DMS114 treated with DMSO at 0.1 percent for 48 hours (cell line): ENCODE results near the gene LECT2.

ENCODE experiments used
- DNase-seq: peaks from one replicate; lab custom pipeline; 2025; ENCODE audit not compliant: unreplicated experiment; lab: John Stamatoyannopoulos, UW

LECT2 gene

DNA sequence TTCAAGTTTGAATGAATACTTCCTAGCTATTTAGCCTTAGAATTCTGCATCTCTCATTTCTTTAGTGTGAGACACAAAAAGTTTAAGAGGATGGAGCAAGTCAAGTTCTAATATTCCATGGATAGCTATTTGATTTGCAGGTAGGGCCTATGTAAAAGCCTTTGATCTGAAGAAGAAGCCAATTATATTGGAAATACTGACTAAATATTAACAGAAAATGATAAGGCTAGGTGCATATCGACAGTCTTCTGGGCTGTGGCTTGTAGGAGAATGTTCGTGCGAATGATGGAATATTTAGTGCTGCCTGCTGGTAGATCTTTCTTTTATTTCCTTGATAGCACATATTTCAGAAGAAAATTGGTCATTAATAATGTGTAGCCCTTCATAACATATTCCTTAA is at the start of gene LECT2:
TSS of gene LECT2 (minus strand) at position 85 of the 400 bp plus-strand sequence. CDS start 150 bp downstream, outside the sequence.
- DNase-seq, result no peak

GRCh38 chr5:136004436-136004835 is 49.7 kb upstream of the LECT2 start:
- DNase-seq, result no peak

DNA sequence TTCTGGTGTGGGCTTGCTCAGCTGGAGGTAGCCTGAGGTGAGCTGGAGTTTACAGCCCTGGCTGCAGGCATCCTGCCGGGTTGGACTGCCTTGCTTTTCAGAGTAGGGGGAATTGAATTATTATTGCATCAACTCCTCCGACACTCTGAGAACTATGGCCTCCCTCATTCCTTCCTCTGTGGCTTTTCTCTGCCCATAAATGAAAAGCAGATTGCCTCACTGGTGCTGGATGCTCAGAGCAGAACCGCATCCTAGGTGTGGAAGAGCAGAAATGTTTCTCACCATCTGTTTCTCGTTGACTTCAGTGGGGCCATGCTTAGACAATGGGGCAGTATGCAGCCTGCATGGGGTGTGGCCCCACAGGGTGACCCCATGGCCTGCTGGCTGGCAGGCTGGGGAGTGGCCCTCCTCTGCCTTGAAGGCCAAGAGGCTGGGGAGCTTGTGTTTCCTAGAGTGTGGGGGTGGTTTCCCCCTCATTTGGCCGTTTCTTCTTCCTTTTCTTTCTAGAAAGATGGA is 46.7 kb upstream of the LECT2 start:
- DNase-seq, result no peak

GRCh38 chr5:136000932-136001331 is 46.1 kb upstream of the LECT2 start:
- no peak for DNase-seq

DNA sequence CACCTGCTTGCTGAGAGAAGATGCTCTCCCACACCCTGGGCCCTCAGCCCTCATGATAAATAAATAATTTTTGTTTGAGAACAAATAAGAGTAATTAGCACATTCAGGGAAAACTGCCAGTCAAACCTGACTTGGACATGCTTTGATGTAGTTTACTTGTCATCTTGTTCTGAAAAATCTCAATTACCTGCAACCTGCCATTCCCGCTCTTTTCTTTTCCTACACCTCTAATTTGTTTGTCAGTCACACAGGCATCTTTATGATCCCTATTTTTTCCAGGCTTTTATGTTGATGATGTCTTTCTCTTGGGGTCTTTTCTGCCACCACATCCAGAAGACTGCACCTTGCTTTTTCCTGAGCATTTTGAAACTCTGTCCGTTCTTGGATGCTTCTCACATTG is 45.4 kb upstream of the LECT2 start:
- DNase-seq, result no peak

- DNase-seq, result no peak
Measured at GRCh38 chr5:135999406-136000139, 44.8 kb upstream of the LECT2 start.

DNA sequence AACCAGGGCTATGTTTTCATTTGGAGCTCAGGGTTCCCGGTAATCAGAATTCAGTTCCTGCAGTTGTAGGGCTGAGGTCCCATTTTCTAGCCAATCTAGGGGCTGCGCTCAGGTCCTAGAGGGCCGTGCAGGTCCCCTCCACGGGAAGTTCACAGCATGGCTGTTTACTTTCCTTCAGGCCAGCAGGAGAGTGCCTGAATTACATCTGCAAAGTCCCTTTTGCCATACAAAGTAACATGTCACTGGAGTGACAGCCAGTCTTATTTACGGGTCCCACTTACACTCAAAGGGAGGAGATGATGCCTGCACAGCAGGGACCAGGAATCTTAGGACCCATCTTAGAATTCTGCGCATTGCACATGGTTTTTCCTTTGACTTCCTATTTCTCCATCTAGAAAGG is 44.1 kb upstream of the LECT2 start:
- no peak for DNase-seq

DNA sequence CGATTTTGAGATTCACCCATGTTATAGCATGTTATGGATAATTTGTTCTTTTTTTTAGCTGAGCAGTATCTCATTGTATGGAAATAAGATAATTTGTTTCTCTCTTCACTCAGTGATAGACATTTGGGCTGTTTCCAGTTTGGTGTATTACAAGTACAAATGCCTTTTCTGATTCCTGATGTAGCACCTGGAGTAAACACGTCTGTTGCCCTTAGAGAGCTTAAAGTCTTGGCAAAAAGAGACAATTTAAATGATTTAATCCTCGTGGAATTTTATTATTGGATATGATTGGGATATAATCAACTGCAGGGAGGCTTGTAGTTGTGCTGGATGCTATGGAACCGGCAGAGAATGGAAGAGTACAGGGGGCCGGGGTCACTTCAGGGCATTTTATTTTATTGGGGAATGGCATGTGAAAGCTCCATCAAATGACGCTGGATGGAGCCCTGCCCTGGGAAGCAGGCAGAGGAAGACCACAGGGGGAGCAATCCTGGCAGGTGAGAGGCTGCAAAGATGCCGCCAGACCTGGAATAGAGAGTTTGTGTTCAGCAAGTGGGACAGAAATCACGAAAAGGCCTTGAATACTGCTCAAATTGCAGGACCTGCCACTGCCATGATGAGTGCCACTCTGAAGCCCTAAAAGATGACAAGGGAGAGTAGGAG is 43.0 kb upstream of the LECT2 start:
- no peak for DNase-seq

DNA sequence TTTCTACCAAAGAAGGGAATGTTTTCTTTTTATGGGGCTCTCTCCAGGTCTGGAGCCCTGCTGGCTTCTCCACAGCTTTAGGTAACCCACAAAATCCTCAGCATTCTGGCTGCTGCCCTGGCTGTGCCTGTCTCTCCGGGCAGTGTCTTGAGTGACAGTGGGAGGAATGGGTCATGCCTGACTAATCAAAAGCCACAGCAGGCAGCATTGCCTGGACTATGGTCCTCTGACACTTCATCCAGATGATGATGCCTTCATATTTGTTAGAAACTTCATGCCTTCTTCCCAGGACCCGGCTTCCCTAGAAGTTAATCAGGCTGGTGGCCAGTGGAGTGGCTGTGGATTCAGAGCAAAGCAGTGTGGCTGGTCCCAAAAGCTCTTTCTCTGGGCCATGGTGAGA is 41.8 kb upstream of the LECT2 start:
- DNase-seq, result no peak

DNA sequence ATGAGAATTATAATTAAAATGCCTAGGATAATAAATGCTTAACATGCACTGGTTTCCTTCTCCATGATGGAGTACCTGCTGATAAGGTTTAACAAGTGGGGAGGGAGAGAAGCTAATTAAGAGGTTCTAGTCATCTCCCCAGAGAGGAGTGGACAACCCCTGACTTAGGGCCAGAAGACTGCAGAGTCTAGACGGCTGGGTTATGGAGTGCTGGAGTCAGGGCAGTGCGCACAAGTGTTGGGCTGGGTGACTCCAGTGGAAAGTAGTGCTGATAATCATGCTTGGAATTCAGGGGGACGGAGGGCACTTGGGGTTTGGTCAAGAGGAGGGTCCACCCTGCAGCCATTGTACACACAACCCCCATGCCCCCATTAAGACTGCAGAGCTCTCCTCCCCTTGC is 41.2 kb upstream of the LECT2 start:
- DNase-seq, result no peak

DNA sequence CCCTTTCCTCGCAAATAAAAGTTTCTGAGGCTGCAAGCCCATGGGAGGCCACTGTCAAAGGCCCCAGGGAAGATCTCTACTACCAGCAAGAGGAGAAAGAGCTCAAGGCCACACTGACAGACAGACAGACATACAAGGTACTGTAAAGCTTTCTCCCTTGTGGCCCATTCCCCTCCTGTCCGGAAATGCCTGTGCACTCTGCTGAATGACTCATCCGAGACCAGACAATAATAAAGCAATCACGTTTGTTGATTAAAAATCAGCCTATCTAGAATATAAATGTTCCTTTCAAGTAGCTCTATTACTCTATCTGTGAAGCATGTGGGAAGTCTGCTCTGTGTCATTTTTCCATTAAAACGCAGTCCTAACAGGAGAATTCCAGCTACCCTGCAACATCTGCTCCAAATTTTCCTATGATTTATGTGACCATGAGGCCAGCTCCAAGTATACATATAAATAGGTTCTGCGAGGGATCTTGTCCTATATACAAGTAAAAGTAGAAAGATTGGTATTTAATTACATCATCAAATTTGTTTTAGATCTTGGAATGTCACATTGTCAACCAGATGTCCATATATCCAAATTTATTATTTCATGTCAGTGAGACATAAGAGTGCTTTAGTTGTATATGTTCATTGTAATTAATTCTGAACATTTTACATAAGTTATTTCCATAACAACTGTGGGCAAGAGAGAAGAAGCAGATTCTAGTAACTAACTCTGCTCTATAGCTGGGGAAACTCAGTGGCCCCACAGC is 39.3 kb upstream of the LECT2 start:
- no peak for DNase-seq

GRCh38 chr5:135993335-135993879 is 38.6 kb upstream of the LECT2 start:
- DNase-seq, result no peak

DNA sequence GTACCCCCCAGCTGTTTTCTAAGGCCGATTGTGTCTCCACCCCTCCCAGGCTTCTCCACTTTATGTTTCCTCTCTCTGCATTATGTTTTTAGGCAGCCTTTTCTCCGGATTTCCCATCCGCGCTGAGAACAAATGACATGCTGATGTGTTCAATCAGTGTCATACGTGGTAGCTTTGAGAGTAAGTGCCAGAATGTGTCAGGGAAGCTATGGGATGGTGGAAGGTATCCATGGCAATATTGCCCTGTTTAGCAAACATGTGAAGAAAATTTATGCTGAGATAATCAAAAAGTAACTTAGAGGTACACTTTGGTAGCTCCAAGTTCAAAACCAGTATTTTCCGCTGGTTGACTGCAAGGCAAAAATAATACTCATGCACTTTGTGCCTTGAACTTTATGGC is 36.6 kb upstream of the LECT2 start:
- DNase-seq, result no peak

DNA sequence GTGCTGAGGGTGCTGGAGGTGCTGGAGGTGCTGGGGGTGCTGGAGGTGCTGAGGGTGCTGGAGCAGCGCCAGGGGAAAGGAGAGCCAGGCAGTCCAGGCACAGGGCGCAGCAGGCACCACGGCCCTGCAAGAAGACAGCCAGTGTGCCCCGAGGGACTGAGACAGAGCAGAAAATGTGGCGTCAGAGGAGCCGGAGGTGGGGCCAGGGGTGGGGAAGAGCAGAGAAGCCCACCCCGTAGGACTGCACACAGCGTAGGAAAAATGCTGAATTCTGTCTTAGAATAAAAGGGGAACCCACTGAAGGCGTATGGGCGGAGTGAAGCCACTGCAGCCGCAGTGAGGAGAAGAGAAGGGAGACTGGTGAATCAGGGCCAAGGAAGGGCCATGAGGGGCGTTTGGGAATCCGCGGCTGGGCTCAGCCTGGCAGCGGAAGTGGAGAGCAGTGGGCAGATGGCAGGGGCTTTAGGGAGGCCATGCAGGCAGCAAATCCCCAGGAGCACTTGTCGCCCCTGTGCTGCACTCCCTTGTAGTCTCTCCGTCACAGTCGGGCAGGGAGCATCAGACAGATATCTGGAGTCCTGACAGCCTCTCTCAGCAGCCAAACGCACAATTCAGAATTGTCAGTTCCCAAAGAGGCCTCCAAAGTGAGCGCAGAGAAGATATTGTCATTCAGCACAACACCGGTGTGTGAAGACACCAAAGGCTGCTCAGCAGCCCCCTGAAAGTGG is 35.9 kb upstream of the LECT2 start:
- DNase-seq, result no peak

GRCh38 chr5:135989686-135990085 is 34.9 kb upstream of the LECT2 start:
- DNase-seq, result no peak

DNA sequence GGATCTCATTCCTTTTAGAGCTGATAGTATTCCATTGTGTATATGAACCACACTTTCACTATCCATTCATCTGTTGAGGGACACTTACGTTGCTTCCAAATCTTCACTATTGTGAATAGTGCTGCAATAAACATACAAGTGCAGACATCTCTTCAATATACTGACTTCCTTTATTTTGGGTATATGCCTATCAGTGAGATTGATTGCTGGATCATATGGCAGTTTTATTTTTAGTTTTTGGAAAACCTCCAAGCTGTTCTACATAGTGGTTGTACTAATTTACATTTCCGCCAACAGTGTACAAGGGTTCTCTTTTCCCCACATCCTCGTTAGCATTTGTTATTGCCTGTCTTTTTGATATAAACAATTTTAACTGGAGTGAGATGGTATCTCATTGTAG is 33.8 kb upstream of the LECT2 start:
- no peak for DNase-seq

GRCh38 chr5:135986891-135987401 is 32.2 kb upstream of the LECT2 start:
- no peak for DNase-seq

DNA sequence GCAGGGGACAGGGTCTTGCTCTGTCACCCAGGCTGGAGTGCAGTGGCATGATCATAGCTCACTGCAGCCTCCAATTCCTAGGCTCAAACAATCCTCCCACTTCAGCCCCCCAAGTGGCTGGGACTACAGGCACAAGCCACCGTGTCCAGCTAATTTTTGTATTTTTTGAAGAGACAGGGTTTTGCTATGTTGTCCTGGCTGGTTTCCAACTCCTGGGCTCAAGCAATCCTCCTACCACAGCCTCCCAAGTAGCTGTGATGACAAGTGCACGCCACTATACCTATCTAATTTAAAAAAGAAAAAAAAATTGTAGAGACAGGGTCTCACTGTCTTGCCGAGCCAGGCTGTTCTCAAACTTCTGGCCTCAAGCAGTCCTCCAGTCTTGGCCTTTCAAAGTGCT is 31.6 kb upstream of the LECT2 start:
- DNase-seq, result no peak

DNA sequence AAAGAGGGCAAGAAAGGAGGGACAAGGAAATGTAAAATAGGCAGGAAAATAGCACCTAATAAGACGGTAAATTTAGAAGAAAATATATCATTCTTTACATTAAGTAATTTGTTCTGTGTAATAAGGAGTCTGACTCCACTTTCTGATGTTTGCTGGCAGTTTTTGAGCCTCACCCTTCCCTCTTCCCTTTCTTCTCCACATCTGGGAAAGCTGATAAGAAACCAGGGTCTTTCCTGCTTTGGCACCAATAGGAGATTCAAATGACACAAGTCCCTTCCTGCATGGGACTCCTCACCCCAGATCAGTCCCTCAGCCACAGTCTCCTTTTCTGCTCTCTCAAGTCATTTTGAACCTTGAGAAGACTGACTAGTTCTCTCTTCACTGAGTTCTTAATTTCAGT is 31.2 kb upstream of the LECT2 start:
- DNase-seq, result no peak

DNA sequence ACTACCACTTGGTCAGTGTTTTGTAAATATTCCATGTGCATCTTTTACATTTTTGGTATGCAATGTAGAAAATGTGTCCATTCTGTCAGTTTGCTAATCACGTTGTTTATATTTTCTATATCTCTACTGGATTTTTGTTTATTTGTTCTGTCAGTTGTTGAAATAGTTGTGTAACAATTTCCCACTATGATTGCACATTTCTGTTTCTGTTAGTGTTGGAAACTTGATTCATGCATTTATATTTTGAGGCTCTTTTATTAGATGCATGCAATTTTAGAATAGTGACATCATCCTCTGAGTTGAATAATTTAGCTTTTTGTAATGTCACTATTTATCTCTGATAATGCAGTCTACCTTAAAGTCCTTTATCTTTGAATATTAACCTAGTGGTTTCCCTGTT is 25.8 kb upstream of the LECT2 start:
- DNase-seq, result no peak

- no peak for DNase-seq
Measured at GRCh38 chr5:135979510-135979909, 24.7 kb upstream of the LECT2 start.
